HFFc6 (cell line): Measurements from ENCODE around the gene ARHGEF6. TPM values are rescaled to one million over a fixed set of nuclear protein-coding genes. Genes with fewer than 3 reads are reported as not detected.

Source experiments
- DNase-seq: peaks from one replicate; pipeline ENCODE4 v3.0.0-alpha.2; 2018
- H3K27ac Mint-ChIP-seq: 2 replicates; pipeline ENCODE4 v1.8.0; 2020; ENCODE audit warnings: mild to moderate bottlenecking, mixed read lengths
- H3K27me3 Mint-ChIP-seq: 2 replicates; pipeline ENCODE4 v1.8.0; 2021; ENCODE audit warnings: mild to moderate bottlenecking, moderate library complexity, mixed read lengths; ENCODE audit not compliant: insufficient read depth
- H3K36me3 Mint-ChIP-seq: 2 replicates; pipeline ENCODE4 v1.8.0; 2021; ENCODE audit warnings: low read depth, mixed read lengths
- H3K4me1 Mint-ChIP-seq: 2 replicates; pipeline ENCODE4 v1.8.0; 2020; ENCODE audit warnings: low read depth, mixed read lengths
- H3K4me3 Mint-ChIP-seq: 2 replicates; pipeline ENCODE4 v1.8.0; 2020; ENCODE audit warnings: mild to moderate bottlenecking, moderate library complexity, mixed read lengths
- H3K9me3 Mint-ChIP-seq: 2 replicates; pipeline ENCODE4 v1.8.0; 2020; ENCODE audit warnings: mild to moderate bottlenecking, mixed read lengths
- CTCF ChIP-seq: fragments of 200-600 bp; sonication (generic); IDR thresholded peaks from 2 replicates; pipeline ENCODE4 v1.5.0; 2021; ENCODE audit warnings: antibody characterized with exemption, mild to moderate bottlenecking
- long read RNA-seq: library from polyadenylated mRNA; unstranded; transcript quantifications from one replicate; pipeline ENCODE4 v2.0.0, GENCODE V29; 2019
- total RNA-seq, 6 experiments: library from RNA; stranded (reverse); fragmentation: NEBNext Ultra II Directional; extraction: Animal tissue kit (Norgen Biotek cat#: 25700); gene quantifications; 2 replicates in 1 of 6; 3 replicates in 5 of 6; pipeline ENCODE4 v1.2.3, GENCODE V29; 2021

ARHGEF6 gene
- total RNA-seq, result 1 to 10 TPM; 2.5 to 5.4 (median 4.9) TPM
- long read RNA-seq, result 0 reads

- peak within 1 kb of the TSS; percentile 80 for H3K27ac Mint-ChIP-seq
- no peaks in the 10 kb centered on the region for H3K27me3 Mint-ChIP-seq
- no peak for TF ChIP-seq CTCF
- H3K4me1 Mint-ChIP-seq, result peaks cover 38% of the 10 kb centered on the region
- DNase-seq, result no peak
- H3K4me3 Mint-ChIP-seq, result peak within 1 kb of the TSS; percentile 86
- no peaks in the 10 kb centered on the region for H3K9me3 Mint-ChIP-seq
- H3K36me3 Mint-ChIP-seq, result no peaks in the 10 kb centered on the region
Measured at GRCh38 chrX:136780763-136781162, at the start of gene ARHGEF6. TSS of gene ARHGEF6 (minus strand) at chrX:136780932. CDS start at chrX:136780882, 50 bp downstream.

- Mint-ChIP-seq H3K27ac (no peak overlapping the region), H3K27me3 (peaks cover 2% of the 10 kb centered on the region), H3K4me3 (no peak overlapping the region), H3K36me3 (no peaks in the 10 kb centered on the region), H3K9me3 (no peaks in the 10 kb centered on the region), H3K4me1 (no peaks in the 10 kb centered on the region)
- DNase-seq, result no peak
- no peak for TF ChIP-seq CTCF
Measured at GRCh38 chrX:136829413-136829812, 48.7 kb upstream of the ARHGEF6 start.

- no peak overlapping the region for H3K4me3 Mint-ChIP-seq
- no peaks in the 10 kb centered on the region for H3K36me3 Mint-ChIP-seq
- H3K9me3 Mint-ChIP-seq, result no peaks in the 10 kb centered on the region
- DNase-seq, result no peak
- H3K27ac Mint-ChIP-seq, result no peak overlapping the region
- no peak for TF ChIP-seq CTCF
- peaks cover 2% of the 10 kb centered on the region for H3K27me3 Mint-ChIP-seq
- H3K4me1 Mint-ChIP-seq, result peaks cover 3% of the 10 kb centered on the region; the same call in 1 of the 2 replicates
Measured at GRCh38 chrX:136828830-136829229, 48.1 kb upstream of the ARHGEF6 start.

GRCh38 chrX:136827026-136827425 is 46.3 kb upstream of the ARHGEF6 start:
- no peak for TF ChIP-seq CTCF
- H3K36me3 Mint-ChIP-seq, result no peaks in the 10 kb centered on the region
- DNase-seq, result no peak

GRCh38 chrX:136825771-136826170 is 45.0 kb upstream of the ARHGEF6 start:
- H3K9me3 Mint-ChIP-seq, result no peaks in the 10 kb centered on the region
- peaks cover 2% of the 10 kb centered on the region for H3K27me3 Mint-ChIP-seq
- H3K4me3 Mint-ChIP-seq, result no peak overlapping the region
- DNase-seq, result no peak
- H3K36me3 Mint-ChIP-seq, result no peaks in the 10 kb centered on the region
- TF ChIP-seq CTCF, result no peak
- no peak overlapping the region for H3K27ac Mint-ChIP-seq
- H3K4me1 Mint-ChIP-seq, result peaks cover 22% of the 10 kb centered on the region

More at GRCh38 chrX:136827026-136827425, 46.3 kb upstream of the ARHGEF6 start:
- Mint-ChIP-seq H3K4me3 (no peak overlapping the region), H3K27me3 (peaks cover 2% of the 10 kb centered on the region), H3K4me1 (peaks cover 17% of the 10 kb centered on the region), H3K27ac (no peak overlapping the region), H3K9me3 (no peaks in the 10 kb centered on the region)

GRCh38 chrX:136823175-136823574 is 42.4 kb upstream of the ARHGEF6 start:
- peaks cover 6% of the 10 kb centered on the region; the same call in 1 of the 2 replicates for H3K36me3 Mint-ChIP-seq
- H3K27me3 Mint-ChIP-seq, result peaks cover 2% of the 10 kb centered on the region
- no peak overlapping the region for H3K4me3 Mint-ChIP-seq
- peak overlapping the region; percentile 70 for H3K27ac Mint-ChIP-seq
- peaks cover 22% of the 10 kb centered on the region for H3K4me1 Mint-ChIP-seq
- DNase-seq, result peak; percentile 31
- TF ChIP-seq CTCF, result no peak
- H3K9me3 Mint-ChIP-seq, result no peaks in the 10 kb centered on the region
